GM15510 (cell line): ENCODE measurements around the gene GMDS.

ENCODE experiments used
- POLR2A ChIP-seq: IDR thresholded peaks from 3 replicates; pipeline ENCODE4 v1.6.1; 2011; ENCODE audit warnings: borderline replicate concordance; ENCODE audit not compliant: insufficient read length; ENCODE audit errors: extremely low read depth

The GMDS gene

DNA sequence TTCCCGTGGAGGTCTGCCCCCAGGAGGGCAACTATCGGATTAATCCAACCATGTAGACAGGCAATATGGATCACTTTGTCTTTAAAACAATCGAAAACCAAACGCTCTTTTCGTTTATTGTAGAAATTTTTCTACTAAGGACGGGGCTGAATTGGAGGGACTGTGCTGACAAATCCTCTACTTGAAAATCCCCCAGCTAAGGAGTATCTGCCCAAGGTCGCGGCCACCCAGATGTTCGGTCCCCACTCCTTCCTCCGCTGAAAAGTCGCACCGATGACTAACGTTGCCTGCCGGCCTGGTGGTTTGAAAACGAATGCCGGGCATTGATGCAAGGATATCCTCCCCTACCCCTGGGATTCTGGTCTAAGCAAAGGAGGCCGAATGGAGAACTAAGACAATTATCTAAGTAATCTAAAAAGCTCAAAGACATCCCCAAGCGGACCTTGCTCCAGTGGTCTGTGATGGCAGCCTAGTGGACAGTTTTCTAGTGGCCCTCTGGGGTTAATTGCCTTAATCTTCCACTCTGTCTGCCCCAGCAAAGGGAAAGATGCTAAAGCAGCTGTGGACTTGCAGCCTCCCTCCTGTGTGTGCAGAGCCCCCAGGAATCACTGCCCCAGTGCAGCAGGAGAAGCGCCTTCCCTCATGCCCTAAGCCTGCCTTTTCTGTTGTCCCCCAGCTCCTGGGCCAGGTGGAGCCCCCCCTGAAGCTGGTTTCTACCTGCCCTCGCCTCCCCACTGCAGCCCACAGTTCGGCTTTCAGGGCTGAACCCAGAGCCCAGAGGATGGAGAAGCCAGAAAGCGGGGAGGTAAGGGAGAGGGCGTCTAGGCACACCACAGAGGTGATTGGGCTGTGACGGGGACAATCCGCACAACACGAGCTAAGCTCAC, 639.3 kb downstream of the GMDS start:
- TF ChIP-seq POLR2A, result no peak

GRCh38 chr6:1605004-1605892, 640.2 kb downstream of the GMDS start:
- no peak for TF ChIP-seq POLR2A

DNA sequence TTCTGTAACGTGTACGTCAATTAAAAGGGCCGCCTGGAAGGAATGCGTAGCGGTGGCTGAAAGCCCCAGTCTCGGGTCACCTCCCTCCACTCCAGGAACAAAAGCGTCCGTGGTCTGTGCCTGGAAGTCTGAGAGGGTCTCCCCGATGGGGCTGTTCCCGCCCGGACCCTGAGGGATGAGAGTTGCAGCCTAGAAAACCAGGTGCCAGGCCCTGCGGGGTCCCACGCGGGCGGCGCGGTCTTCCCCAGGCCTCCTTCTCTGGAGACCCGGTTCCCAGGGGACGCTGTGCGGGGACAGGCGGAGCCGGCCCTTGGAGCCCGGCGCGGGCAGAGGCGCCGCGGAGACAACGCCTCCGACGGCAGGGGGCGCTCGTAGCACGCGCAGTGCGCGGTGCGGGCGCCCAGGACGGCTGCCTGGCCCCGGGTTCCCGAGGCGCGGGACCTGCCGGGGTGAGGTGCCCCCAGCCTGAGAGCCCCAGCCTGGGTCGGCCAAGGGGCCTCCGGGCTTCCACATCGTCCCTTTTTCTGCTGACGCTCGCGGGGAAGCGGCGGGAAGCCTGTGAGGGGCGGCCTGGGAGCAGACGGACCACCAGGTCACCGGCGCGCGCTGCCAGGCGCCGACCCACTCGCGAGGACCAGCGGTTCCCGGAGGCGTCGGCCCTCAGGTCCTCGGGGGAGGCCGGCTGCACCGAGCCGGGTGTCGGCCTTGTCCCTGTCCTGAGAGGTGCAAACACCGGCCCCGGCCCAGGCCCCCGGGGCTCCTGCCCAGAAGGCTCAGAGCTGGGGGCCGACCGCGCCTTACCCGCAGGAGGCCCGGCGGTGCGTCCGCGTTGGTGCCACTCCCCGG, 641.0 kb downstream of the GMDS start:
- TF ChIP-seq POLR2A, result no peak

GRCh38 chr6:1603708-1604107, 641.7 kb downstream of the GMDS start:
- TF ChIP-seq POLR2A, result no peak

GRCh38 chr6:1602049-1602713, 643.2 kb downstream of the GMDS start:
- TF ChIP-seq POLR2A, result no peak

GRCh38 chr6:1601158-1602048, 644.0 kb downstream of the GMDS start:
- no peak for TF ChIP-seq POLR2A

DNA sequence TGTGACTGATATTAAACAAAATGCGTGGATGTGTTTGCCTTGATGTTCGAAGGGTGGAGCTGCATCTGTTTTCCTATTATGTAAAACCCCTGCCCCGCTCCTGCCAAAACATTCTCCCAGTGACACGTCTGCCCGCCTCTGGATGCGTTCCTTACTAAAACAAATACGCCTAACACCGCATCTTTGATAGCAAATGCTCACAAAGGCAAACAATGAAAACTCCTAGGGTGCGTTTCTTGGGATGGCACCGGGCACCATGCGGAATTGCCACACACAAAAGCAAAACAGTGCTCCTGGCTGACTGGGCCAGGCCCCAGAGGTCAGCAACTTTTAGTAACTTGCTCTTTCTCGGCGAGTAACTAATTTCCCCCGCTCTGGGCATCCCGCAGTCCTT, 644.6 kb downstream of the GMDS start:
- TF ChIP-seq POLR2A, result no peak

DNA sequence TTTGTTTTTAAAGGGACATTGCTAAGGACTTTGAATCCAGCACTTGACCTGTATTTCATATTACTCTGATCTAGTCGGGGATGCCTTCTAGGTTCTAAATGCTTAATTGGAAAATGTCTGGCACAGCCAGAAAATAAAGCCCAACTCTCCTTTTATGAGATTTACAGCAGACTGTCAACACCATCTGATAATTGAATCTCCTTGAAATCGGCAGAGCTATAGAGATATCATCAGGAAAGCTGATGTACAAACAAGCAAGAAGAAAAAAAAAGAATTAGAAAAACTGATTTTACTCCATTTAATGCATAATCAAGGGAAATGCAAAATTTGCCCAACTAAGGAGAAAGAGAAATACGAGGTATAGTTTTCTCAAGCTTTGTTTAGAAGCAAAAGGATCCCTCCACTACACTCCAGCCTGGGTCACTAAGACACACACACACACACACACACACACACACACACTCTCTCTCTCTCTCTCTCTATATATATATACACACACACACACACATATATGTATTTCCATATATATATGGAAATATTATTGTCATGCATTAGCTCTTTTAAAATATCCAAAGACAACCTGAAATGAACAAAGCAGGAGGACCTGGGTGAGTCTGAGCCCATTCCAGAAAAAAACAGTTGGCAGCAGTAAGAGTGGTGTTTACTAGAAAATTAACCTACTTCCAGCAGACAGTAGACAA, 645.2 kb downstream of the GMDS start:
- TF ChIP-seq POLR2A, result no peak

- TF ChIP-seq POLR2A, result no peak
Observed at GRCh38 chr6:1599469-1599868, 645.9 kb downstream of the GMDS start.

DNA sequence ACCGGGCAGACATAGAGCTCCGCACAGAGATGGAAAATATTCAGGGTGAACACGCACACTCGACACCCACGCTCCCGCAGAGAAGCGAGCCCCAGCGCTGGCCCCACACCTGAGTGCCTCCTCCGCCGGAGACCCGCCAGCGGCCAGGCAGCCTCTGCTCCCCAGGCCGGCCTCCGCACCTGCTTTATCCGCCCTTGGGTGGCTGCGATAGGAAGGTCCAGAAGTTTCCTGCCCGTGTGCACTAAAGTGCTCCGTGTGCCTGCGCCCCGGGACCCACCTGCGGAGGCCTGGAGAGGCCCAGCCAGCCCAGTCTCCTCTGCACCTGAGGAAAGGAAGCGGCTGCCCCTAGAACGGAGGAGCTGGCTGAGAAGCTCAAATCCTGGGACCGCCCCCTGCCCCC, 646.5 kb downstream of the GMDS start:
- TF ChIP-seq POLR2A, result no peak

DNA sequence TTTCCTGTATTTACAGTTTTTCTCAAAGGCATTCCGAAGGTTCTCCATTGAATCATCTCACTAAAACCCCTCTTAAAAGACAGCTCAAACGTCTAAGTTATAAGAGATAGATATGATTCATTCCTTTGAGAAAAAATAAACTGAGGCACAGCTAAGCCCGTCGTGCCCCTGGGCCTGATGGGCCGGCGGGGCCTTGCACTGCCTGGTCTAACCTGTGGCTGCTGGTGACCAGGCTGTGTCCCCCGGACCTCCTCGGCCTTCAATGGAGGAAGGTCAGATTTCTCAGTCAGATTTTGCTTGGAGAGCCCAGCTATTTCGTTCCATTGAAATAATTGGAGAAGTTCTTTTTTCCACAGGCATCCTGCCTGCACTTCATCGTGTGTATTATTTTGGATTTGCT, 647.0 kb downstream of the GMDS start:
- TF ChIP-seq POLR2A, result no peak

- no peak for TF ChIP-seq POLR2A
Observed at GRCh38 chr6:1597924-1598323, 647.5 kb downstream of the GMDS start.
